AG09319 (cell line): ENCODE measurements around the gene TRIM32.

Experiments used
- DNase-seq: peaks from one replicate; pipeline ENCODE4 v3.0.0-alpha.2; 2010; ENCODE audit warnings: low read depth; ENCODE audit errors: extremely low read depth
- CTCF ChIP-seq: IDR thresholded peaks from 2 replicates; pipeline ENCODE4 v1.5.1; 2011; ENCODE audit warnings: low read depth, mild to moderate bottlenecking, inconsistent platforms, low read length, moderate library complexity

Gene TRIM32

GRCh38 chr9:116721411-116721810 lies 34.3 kb downstream of the TRIM32 start:
- DNase-seq = no peak
- no peak for TF ChIP-seq CTCF

GRCh38 chr9:116721944-116722343 lies 34.8 kb downstream of the TRIM32 start:
- TF ChIP-seq CTCF = no peak
- no peak for DNase-seq

- DNase-seq = no peak
- no peak for TF ChIP-seq CTCF
These were observed 37.0 kb downstream of the TRIM32 start for GRCh38 chr9:116724123-116724522.

GRCh38 chr9:116726602-116727001 lies 39.5 kb downstream of the TRIM32 start:
- TF ChIP-seq CTCF = no peak
- no peak for DNase-seq

- no peak for DNase-seq
These were observed 46.0 kb downstream of the TRIM32 start for GRCh38 chr9:116733010-116733641.

GRCh38 chr9:116736399-116737151 lies 49.5 kb downstream of the TRIM32 start:
- no peak for DNase-seq
- TF ChIP-seq CTCF = no peak

More at GRCh38 chr9:116733010-116733641, 46.0 kb downstream of the TRIM32 start:
- TF ChIP-seq CTCF = no peak

- DNase-seq = peak; percentile 8
- peak; percentile 96 for TF ChIP-seq CTCF
These were observed 50.0 kb downstream of the TRIM32 start for GRCh38 chr9:116737152-116737546.
